Activated CD8-positive, alpha-beta T cell treated with anti-CD3 and anti-CD28 coated beads, Interleukin-2, amount 10 ng/mL, durations not matched to agents 7 days and 5 days (primary cell): ENCODE results near the gene CHORDC1. TPM values are rescaled to one million over a fixed set of nuclear protein-coding genes. Genes with fewer than 3 reads are reported as not detected.
A peak's percentile ranks its signal among the peaks of the same experiment; 100 is the strongest.

Experiments used
- ATAC-seq: fragments of 150-1000 bp; cut with Tn5 transposase; one replicate; pipeline ENCODE4 v1.10.0; 2021; ENCODE audit warnings: moderate library complexity
- CTCF ChIA-PET: fragments of 350-600 bp; sonication (Branson Sonifier 250); formaldehyde crosslinking; loops from one replicate; lab custom pipeline; 2021; ENCODE audit warnings: antibody characterized with exemption; lab: Charles Lee
- POLR2A ChIA-PET: fragments of 350-600 bp; sonication (Branson Sonifier 250); formaldehyde crosslinking; loops from one replicate; lab custom pipeline; 2021; ENCODE audit warnings: antibody characterized with exemption; lab: Charles Lee
- DNase-seq: peaks from one replicate; pipeline ENCODE4 v3.0.0-alpha.2; 2020
- H3K27ac Mint-ChIP-seq: one replicate; pipeline ENCODE4 v1.8.0; 2021; ENCODE audit warnings: mild to moderate bottlenecking, mixed read lengths
- H3K27me3 Mint-ChIP-seq: one replicate; pipeline ENCODE4 v1.8.0; 2021; ENCODE audit warnings: low read depth, mixed read lengths
- H3K36me3 Mint-ChIP-seq: one replicate; pipeline ENCODE4 v1.8.0; 2021; ENCODE audit warnings: low read depth, mixed read lengths
- H3K4me1 Mint-ChIP-seq: one replicate; pipeline ENCODE4 v1.8.0; 2021; ENCODE audit warnings: low read depth, mixed read lengths
- H3K4me3 Mint-ChIP-seq: one replicate; pipeline ENCODE4 v1.8.0; 2021; ENCODE audit warnings: mild to moderate bottlenecking, mixed read lengths
- H3K9me3 Mint-ChIP-seq: one replicate; pipeline ENCODE4 v1.8.0; 2022; ENCODE audit warnings: mixed read lengths; ENCODE audit not compliant: insufficient read depth
- total RNA-seq, 2 experiments: library from RNA; stranded (reverse); gene quantifications; one replicate each; pipeline ENCODE4 v1.2.3, GENCODE V29; 2021

Gene CHORDC1
- total RNA-seq = 10 to 100 TPM; 66.7 to 68.4 TPM

DNA sequence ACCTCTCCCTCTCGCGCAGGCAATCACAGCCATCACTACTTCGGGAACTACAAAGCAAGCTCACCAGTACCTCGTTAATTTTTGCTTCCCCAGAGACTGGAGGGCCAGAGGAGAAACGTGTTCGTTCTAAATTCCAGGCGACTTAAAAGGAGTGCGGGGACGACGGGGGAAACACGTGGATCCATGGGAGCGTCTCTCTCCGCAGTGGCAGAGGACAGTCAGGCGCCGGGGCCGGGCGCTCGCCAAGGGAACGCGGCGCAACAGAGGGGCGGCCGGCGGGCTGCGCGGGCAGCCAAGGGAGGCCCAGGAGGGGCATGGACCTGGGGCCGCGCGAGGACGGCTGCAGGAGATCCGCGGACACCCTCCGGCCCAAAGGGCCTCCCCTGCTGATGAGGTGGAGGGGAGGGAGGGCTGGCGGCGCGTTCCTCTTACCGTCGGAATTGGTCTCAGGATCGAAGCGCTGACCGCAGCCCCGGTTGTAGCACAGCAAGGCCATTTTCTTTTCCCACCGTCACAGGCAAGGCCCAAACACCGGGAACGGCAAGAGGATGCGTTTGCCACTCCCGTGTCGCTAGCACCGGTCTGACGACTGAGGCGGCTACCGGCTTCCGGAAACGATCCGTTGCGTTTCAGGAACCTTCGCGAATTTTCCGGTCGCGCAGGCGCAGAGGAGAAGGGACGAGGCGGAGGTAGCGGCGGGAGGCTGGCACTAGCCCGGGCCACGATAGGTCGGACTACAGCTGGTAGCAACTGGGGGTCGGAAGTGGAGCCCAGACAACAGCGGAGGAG is at the start of gene CHORDC1:
CHORDC1 (minus strand) TSS at position 591 of the 789 bp plus-strand sequence; CDS start at position 496, 95 bp downstream.
- peak; percentile 95 for DNase-seq
- Mint-ChIP-seq H3K9me3 (no peaks in the 10 kb centered on the region), H3K36me3 (peaks cover 35% of the 10 kb centered on the region), H3K27ac (peak within 1 kb of the TSS; percentile 97), H3K27me3 (no peaks in the 10 kb centered on the region), H3K4me3 (peak within 1 kb of the TSS; percentile 98), H3K4me1 (peaks cover 42% of the 10 kb centered on the region)
- peak; percentile 93 for ATAC-seq
- ChIA-PET POLR2A (interaction anchor here (1.1 kb wide), 1 partner anchor 11 kb away, joined by 6 read pairs; no protein-coding TSS in a partner anchor), CTCF (interaction anchor here (0.9 to 2.9 kb wide), 4 partner anchors 9 to 20 kb away, joined by 3 to 19 read pairs (median 3); no protein-coding TSS in a partner anchor)

DNA sequence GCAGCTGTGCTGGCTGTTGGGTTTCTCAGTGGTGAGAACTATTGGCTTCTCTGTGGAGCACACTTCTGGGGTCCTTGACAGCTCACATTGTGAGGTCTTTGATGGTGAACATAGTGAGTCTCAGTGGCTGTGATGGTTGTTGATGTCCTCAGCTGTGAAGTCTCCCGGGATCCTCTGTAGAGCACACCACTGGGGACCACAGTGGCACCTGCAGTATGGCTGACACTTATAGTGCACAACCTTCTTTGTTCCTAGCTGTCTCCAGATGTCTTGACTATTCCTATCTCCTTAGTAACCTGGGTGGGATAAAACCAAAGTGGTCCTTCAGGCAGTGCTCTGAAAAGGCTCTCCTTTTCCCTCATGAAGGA is 34.3 kb upstream of the CHORDC1 start:
- POLR2A ChIA-PET = no interaction called here
- Mint-ChIP-seq H3K4me1 (no peaks in the 10 kb centered on the region), H3K27ac (no peak overlapping the region), H3K4me3 (no peak overlapping the region), H3K9me3 (no peaks in the 10 kb centered on the region), H3K27me3 (peaks cover 11% of the 10 kb centered on the region), H3K36me3 (no peaks in the 10 kb centered on the region)
- CTCF ChIA-PET = no interaction called here
- ATAC-seq (no peak), DNase-seq (no peak)

DNA sequence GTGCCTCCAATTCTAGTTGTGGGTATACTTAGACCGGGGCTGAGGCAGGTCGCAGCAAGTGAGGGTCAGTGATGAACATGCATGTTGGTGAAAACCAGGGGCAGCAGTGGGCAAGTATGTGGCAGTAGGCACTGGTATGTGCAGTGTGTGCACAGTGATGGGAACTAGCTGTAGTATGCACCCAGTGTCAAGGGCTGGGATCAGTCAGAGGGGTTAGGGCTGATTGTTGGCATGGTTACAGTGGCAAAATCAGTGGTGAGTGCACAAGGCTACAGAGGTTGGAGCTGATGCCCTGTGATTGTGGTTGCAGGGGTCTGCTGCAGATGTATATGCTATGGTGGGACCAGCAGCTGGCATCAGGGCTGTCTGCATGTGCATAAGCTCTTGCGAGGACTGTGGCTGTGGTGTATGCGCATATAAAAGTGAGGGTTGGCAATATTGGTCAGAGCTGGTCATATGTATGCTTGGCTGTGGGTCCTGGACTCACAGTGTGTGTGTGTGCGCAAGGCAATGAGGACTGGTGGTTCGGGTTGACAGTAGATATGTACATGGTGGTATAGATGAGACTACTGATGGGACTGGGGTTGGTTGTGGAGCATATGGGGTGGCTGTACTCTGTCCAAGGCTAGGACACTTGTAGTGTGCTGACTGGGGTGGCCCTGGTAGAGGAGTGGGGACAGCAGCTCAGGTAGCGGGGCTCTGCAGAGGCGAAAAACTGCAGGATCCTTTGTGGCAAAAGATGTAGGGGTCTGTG is 33.7 kb upstream of the CHORDC1 start:
- no peaks in the 10 kb centered on the region for H3K9me3 Mint-ChIP-seq
- ChIA-PET POLR2A (no interaction called here), CTCF (no interaction called here)
- H3K4me3 Mint-ChIP-seq = no peak overlapping the region
- ATAC-seq (no peak), DNase-seq (no peak)
- H3K36me3 Mint-ChIP-seq = no peaks in the 10 kb centered on the region
- H3K27me3 Mint-ChIP-seq = peaks cover 11% of the 10 kb centered on the region
- H3K27ac Mint-ChIP-seq = no peak overlapping the region
- no peaks in the 10 kb centered on the region for H3K4me1 Mint-ChIP-seq

DNA sequence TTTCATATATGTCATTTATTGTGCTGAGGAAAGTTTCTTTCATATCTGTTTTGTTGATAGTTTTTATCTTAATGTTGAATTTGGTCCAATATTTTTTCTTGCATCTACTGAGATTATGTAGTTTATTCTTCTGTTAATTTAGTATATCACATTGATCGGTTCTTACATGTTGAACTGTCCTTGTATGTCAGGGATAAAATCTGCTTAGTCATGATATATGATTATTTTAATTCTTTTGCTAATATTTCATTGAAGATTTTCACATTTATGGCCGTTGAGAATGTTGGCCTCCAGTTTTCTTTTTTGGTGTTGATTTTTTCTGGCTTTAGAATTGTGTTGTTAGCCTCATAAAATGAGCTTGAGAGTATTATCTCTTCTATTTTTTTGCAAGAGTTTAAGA is 31.2 kb upstream of the CHORDC1 start:
- Mint-ChIP-seq H3K27me3 (peaks cover 11% of the 10 kb centered on the region), H3K4me3 (no peak overlapping the region), H3K4me1 (peaks cover 7% of the 10 kb centered on the region), H3K9me3 (no peaks in the 10 kb centered on the region), H3K36me3 (no peaks in the 10 kb centered on the region), H3K27ac (no peak overlapping the region)
- ChIA-PET POLR2A (no interaction called here), CTCF (no interaction called here)
- ATAC-seq (no peak), DNase-seq (no peak)

DNA sequence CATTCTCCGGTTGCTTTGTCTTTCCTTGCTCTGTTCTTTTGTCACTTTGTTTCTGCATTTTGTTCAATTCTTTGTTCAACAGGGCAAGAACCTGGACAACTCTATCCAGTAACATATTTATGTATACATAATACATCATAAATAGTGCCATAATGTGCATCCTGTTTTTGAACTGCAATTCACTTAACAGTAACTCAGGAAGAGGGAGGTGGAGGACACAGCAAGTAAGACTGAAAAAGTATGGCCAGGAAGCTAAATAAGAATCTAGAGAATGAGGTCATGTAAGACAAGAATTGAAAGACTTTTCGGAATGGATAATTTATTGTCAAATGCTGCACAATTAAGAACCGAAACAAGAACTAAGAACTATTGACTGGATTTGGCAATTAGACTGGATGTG is 29.2 kb upstream of the CHORDC1 start:
- ATAC-seq = no peak
- Mint-ChIP-seq H3K27ac (no peak overlapping the region), H3K36me3 (no peaks in the 10 kb centered on the region), H3K9me3 (no peaks in the 10 kb centered on the region), H3K4me1 (peaks cover 7% of the 10 kb centered on the region), H3K27me3 (peaks cover 11% of the 10 kb centered on the region), H3K4me3 (no peak overlapping the region)
- CTCF ChIA-PET = no interaction called here
- no peak for DNase-seq
- POLR2A ChIA-PET = no interaction called here

DNA sequence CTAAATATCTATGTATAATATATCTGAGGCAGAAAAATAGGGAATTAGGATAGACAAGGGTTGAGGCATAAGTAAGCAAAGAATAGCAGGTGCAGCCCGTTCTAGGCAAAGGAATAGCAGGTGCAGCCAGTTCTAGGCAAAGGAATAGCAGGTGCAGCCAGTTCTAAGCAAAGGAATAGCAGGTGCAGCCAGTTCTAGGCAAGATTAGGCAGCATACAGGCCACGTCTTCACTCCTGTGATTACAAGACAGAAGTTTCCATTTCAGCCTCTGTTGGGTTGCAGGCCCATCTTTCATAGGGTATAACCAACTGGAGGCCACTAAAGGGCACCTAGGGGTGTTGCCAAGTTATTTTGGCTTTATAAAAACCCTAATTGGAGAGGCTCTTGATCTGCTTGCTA is 28.8 kb upstream of the CHORDC1 start:
- H3K9me3 Mint-ChIP-seq = no peaks in the 10 kb centered on the region
- no peak for DNase-seq
- peaks cover 8% of the 10 kb centered on the region for H3K27me3 Mint-ChIP-seq
- no peaks in the 10 kb centered on the region for H3K36me3 Mint-ChIP-seq
- no peak overlapping the region for H3K27ac Mint-ChIP-seq
- ChIA-PET CTCF (no interaction called here), POLR2A (no interaction called here)
- ATAC-seq = no peak
- H3K4me1 Mint-ChIP-seq = peaks cover 7% of the 10 kb centered on the region
- no peak overlapping the region for H3K4me3 Mint-ChIP-seq

DNA sequence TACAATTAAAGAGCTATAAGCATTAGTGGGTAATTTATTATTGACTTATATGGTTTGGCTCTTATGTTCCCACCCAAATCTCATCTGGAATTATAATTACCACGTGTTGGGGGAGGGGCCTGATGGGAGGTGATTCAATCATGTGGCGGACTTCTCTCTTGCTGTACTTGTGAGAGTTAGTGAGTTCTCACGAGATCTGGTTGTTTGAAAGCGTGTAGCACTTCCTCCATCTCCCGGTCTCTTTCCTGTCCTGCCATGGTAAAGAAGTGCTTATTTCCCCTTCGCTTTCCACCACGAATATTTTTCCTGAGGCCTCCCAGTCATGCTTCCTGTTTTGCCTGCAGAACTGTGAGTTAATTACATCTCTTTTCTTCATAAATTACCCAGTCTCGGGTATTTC is 28.1 kb upstream of the CHORDC1 start:
- Mint-ChIP-seq H3K9me3 (no peaks in the 10 kb centered on the region), H3K27me3 (peaks cover 7% of the 10 kb centered on the region), H3K27ac (peak overlapping the region; percentile 44), H3K4me1 (peaks cover 7% of the 10 kb centered on the region), H3K4me3 (peak overlapping the region; percentile 71), H3K36me3 (no peaks in the 10 kb centered on the region)
- DNase-seq (no peak), ATAC-seq (no peak)
- POLR2A ChIA-PET = no interaction called here
- CTCF ChIA-PET = no interaction called here

DNA sequence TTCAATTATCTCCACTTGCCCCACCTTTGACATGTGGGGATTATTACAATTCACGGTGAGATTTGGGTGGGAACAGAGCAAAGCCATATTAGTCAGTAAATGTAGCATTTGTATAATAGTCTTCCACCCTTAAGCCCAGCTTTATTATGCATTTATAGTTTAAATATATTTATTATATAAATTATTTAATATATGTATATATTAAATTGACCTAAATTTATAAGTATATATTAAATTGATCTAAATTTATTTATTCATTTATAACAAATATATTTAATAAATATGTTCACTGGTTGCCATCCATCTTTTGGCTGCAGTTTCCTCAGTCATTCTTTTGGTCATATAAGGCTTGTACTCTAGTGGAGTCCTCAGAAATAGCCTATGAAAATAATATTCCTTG is 23.6 kb upstream of the CHORDC1 start:
- peaks cover 16% of the 10 kb centered on the region for H3K27me3 Mint-ChIP-seq
- peaks cover 7% of the 10 kb centered on the region for H3K4me1 Mint-ChIP-seq
- POLR2A ChIA-PET = no interaction called here
- no peak for DNase-seq
- no peaks in the 10 kb centered on the region for H3K9me3 Mint-ChIP-seq
- H3K4me3 Mint-ChIP-seq = no peak overlapping the region
- H3K27ac Mint-ChIP-seq = no peak overlapping the region
- H3K36me3 Mint-ChIP-seq = no peaks in the 10 kb centered on the region
- CTCF ChIA-PET = no interaction called here
- ATAC-seq = no peak

DNA sequence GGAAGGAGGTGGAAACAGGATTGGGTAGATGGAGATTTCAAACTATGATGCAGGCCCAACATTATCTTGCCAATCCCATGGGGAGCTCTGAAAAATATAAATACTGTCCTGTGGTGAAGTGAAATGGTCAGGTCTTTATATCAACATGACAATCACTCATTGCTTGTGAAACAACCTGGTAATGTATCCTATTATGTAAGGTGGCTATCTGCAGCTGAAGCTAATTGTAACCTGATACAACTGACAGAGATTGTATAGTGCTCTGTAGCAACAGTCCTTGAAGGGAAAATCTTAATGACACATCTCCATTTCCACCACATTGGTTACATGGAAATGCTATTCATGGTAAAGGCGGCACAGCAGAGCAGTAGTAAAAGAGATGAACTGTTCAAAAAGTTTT is 20.7 kb upstream of the CHORDC1 start:
- POLR2A ChIA-PET = no interaction called here
- no peak overlapping the region for H3K4me3 Mint-ChIP-seq
- H3K27ac Mint-ChIP-seq = no peak overlapping the region
- no peaks in the 10 kb centered on the region for H3K9me3 Mint-ChIP-seq
- no peaks in the 10 kb centered on the region for H3K36me3 Mint-ChIP-seq
- H3K27me3 Mint-ChIP-seq = peaks cover 16% of the 10 kb centered on the region
- no peaks in the 10 kb centered on the region for H3K4me1 Mint-ChIP-seq
- ATAC-seq (no peak), DNase-seq (no peak)
- CTCF ChIA-PET = interaction anchor here (1.5 kb wide), 1 partner anchor 20 kb away, joined by 4 read pairs; no protein-coding TSS in a partner anchor

DNA sequence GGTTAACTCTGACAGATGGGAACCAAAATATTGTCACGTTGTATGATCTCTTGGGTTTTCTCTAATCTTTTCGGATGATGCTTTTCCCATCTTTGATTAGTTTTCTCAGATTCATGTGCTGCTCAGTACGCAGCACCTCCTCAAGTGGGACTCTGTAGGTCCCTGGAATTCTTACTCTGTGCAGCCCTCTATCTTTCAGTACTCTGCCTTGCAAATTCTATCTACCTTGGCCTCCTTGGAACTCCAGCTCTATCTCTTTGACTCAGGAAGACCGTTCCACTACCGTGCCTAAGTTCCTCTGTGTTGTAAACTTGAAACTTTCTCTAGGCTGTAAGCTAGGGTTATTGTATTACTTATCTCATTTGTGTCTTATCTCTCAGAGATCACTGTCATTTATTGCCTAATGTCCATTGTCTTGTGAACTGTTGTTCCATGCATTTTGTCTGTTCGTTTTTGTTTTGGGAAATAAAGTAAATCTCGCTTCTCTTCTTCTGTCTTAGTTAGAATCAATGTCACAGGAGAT is 20.1 kb upstream of the CHORDC1 start:
- peaks cover 18% of the 10 kb centered on the region for H3K27me3 Mint-ChIP-seq
- no peaks in the 10 kb centered on the region for H3K36me3 Mint-ChIP-seq
- no peaks in the 10 kb centered on the region for H3K4me1 Mint-ChIP-seq
- ChIA-PET POLR2A (interaction anchor here (0.6 kb wide), 1 partner anchor 32 kb away, joined by 3 read pairs; no protein-coding TSS in a partner anchor), CTCF (interaction anchor here (1.5 kb wide), 1 partner anchor 19 kb away, joined by 4 read pairs; no protein-coding TSS in a partner anchor)
- ATAC-seq (no peak), DNase-seq (no peak)
- no peak overlapping the region for H3K27ac Mint-ChIP-seq
- H3K9me3 Mint-ChIP-seq = no peaks in the 10 kb centered on the region
- no peak overlapping the region for H3K4me3 Mint-ChIP-seq

DNA sequence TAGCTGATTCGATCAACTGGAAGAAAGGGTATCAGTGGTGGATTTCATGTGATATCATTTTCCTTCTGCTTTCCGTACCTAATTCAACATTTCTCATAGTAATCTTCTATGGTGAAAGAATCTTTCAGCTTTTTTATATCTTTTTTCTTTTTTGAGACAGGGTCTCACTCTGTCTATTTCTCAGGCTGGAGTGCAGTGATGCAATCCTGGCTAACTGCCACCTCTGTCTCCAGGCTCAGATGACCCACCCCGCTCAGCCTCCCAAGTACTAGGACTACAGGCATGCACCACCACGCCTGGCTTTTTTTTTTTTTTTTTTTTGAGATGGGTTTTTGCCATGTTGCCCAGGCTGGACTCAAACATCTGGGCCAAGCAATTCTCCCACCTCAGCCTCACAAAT is 18.6 kb upstream of the CHORDC1 start:
- peaks cover 18% of the 10 kb centered on the region for H3K27me3 Mint-ChIP-seq
- H3K36me3 Mint-ChIP-seq = no peaks in the 10 kb centered on the region
- no peak for ATAC-seq

More for the DNA sequence above, 18.6 kb upstream of the CHORDC1 start:
- ChIA-PET CTCF (no interaction called here), POLR2A (no interaction called here)
- no peaks in the 10 kb centered on the region for H3K9me3 Mint-ChIP-seq
- H3K4me3 Mint-ChIP-seq = no peak overlapping the region
- no peak overlapping the region for H3K27ac Mint-ChIP-seq
- DNase-seq = no peak
- no peaks in the 10 kb centered on the region for H3K4me1 Mint-ChIP-seq
